NCI-H2081 (cell line): ENCODE data around the gene TMEM95.

Experiments
- DNase-seq, 2 experiments: peaks; one replicate each; lab custom pipeline; 2025; lab: John Stamatoyannopoulos, UW

The TMEM95 gene

DNA sequence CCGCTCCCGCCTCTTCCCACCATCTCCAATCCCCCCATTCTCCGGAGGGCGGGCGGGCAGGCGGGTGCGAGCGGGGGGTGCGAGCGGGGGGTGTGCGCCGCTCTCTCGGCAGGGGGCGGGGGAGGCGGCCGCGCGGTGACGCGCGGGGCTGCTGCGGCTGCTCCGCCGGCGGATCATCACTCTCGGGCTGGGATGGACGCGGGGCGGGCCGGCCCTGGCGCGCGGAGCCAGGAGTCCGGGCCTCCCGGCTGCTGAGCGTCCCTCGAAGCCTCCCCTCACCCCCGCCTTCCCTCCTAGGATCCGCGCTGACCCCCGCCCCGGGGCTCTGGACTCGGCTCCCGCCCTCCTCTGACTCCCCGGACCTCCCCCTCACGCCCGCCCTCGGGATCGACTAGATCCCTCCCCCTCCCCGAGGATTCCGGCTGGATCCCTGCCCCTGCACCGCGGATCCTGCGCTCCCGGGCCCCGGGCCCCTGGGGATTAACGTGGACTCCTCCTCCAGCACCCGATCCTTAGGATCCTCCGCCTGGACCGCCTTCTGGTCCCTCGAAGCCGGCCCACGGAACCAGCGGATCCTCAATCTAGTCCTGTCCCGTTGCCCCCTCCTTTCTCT, 49.9 kb downstream of the TMEM95 start:
- no peak for DNase-seq

- no peak for DNase-seq
Measured at GRCh38 chr17:7405350-7406234, 50.6 kb downstream of the TMEM95 start.

DNA sequence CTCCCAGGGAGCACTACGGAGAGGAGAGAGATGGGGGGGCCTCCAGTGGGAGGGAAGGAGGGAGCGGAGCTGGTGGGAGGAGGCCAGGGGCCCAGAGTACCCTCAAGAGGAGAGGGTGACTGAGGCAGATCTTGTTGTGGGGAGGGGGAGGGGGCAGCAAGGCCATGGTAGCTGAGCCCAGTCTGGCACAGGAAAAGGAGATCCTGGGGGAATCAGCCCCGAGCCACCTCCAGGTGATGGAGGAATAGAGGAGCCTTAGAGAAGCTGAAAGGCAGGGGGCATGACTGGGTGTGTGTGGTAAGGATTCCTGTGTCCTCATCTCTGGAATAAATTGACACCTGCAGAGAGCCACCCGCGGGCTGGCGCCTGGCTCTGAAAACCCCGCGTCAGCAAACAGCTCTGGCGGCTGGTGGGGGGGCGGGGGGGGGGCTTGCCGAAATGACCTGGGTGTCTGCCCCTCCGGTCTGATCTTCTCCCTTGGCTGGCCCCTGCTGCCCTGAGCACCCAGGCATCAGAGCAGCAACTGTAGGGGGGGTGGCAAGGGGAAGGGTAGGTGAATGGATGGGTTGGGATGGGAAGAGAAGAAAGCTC, 51.4 kb downstream of the TMEM95 start:
- no peak for DNase-seq
